ENCODE measurements around the gene CBX8.

GRCh38 chr17:79835470-79835899, 38.6 kb upstream of the CBX8 start:
- TF ChIP-seq CTCF (IDR thresholded peaks at IDR 0.05) (no peak), POLR2A (IDR thresholded peaks at IDR 0.05) (no peak)
